HG03060 (cell line): ENCODE data around the gene EFHC1.

Experiments used
- ATAC-seq: cut with Tn5 transposase; IDR thresholded peaks from one replicate; pipeline ENCODE4 v1.9.1; 2021; ENCODE audit warnings: low read depth, moderate number of reproducible peaks; ENCODE audit not compliant: unreplicated experiment

Gene EFHC1

GRCh38 chr6:52516269-52516668 lies 96.1 kb downstream of the EFHC1 start:
- no peak for ATAC-seq

GRCh38 chr6:52516943-52517342 lies 96.8 kb downstream of the EFHC1 start:
- no peak for ATAC-seq

- ATAC-seq = peak; percentile 77
These were observed 97.5 kb downstream of the EFHC1 start for GRCh38 chr6:52517502-52518278.

GRCh38 chr6:52518279-52518945 lies 98.3 kb downstream of the EFHC1 start:
- no peak for ATAC-seq

- ATAC-seq = no peak
These were observed 99.5 kb downstream of the EFHC1 start for GRCh38 chr6:52519618-52520017.

GRCh38 chr6:52522151-52522626 lies 102.0 kb downstream of the EFHC1 start:
- ATAC-seq = no peak

- ATAC-seq = no peak
These were observed 102.5 kb downstream of the EFHC1 start for GRCh38 chr6:52522655-52523054.

- no peak for ATAC-seq
These were observed 103.4 kb downstream of the EFHC1 start for GRCh38 chr6:52523378-52524142.

- ATAC-seq = no peak
These were observed 104.8 kb downstream of the EFHC1 start for GRCh38 chr6:52524918-52525317.

GRCh38 chr6:52526634-52527033 lies 106.5 kb downstream of the EFHC1 start:
- no peak for ATAC-seq

- ATAC-seq = no peak
These were observed 107.3 kb downstream of the EFHC1 start for GRCh38 chr6:52527436-52527835.

GRCh38 chr6:52529311-52529710 lies 109.2 kb downstream of the EFHC1 start:
- no peak for ATAC-seq

GRCh38 chr6:52530351-52530750 lies 110.2 kb downstream of the EFHC1 start:
- no peak for ATAC-seq

- no peak for ATAC-seq
These were observed 111.3 kb downstream of the EFHC1 start for GRCh38 chr6:52531396-52531795.

GRCh38 chr6:52531834-52532233 lies 111.7 kb downstream of the EFHC1 start:
- ATAC-seq = no peak

- no peak for ATAC-seq
These were observed 112.3 kb downstream of the EFHC1 start for GRCh38 chr6:52532457-52532856.

GRCh38 chr6:52533491-52533890 lies 113.3 kb downstream of the EFHC1 start:
- no peak for ATAC-seq

- ATAC-seq = no peak
These were observed 114.2 kb downstream of the EFHC1 start for GRCh38 chr6:52534363-52534762.

- no peak for ATAC-seq
These were observed 114.8 kb downstream of the EFHC1 start for GRCh38 chr6:52534966-52535390.

GRCh38 chr6:52535711-52536423 lies 115.7 kb downstream of the EFHC1 start:
- ATAC-seq = no peak
